Smooth muscle cell (in vitro differentiated cells): ENCODE data around the gene CACNB4. TPM values are rescaled to one million over a fixed set of nuclear protein-coding genes. Genes with fewer than 3 reads are reported as not detected.

Source experiments
- DNase-seq: peaks from one replicate; lab custom pipeline; 2025; ENCODE audit not compliant: unreplicated experiment; lab: John Stamatoyannopoulos, UW
- H2AFZ ChIP-seq: fragments of 200-600 bp; sonication (generic); 2 replicates; pipeline ENCODE4 v1.6.0; 2016; ENCODE audit warnings: antibody characterized with exemption, low read depth, mild to moderate bottlenecking
- H3F3A ChIP-seq: fragments of 200-600 bp; sonication (generic); 2 replicates; pipeline ENCODE4 v1.6.0; 2017; ENCODE audit warnings: antibody characterized with exemption, low read depth
- H3K27ac ChIP-seq: fragments of 200-600 bp; sonication (generic); 2 replicates; pipeline ENCODE4 v1.5.1; 2016; ENCODE audit warnings: low read depth, mild to moderate bottlenecking
- H3K27me3 ChIP-seq: fragments of 200-600 bp; sonication (generic); 2 replicates; pipeline ENCODE4 v1.6.1; 2016; ENCODE audit warnings: low read depth, mild to moderate bottlenecking
- H3K36me3 ChIP-seq: fragments of 200-600 bp; sonication (generic); 2 replicates; pipeline ENCODE4 v1.5.1; 2016; ENCODE audit warnings: low read depth
- H3K4me1 ChIP-seq: fragments of 200-600 bp; sonication (generic); 2 replicates; pipeline ENCODE4 v1.5.1; 2016; ENCODE audit warnings: low read depth
- H3K4me2 ChIP-seq: fragments of 200-600 bp; sonication (generic); 2 replicates; pipeline ENCODE4 v1.6.0; 2016; ENCODE audit warnings: mild to moderate bottlenecking
- H3K4me3 ChIP-seq: fragments of 200-600 bp; sonication (generic); 2 replicates; pipeline ENCODE4 v1.5.1; 2016; ENCODE audit warnings: mild to moderate bottlenecking
- H3K79me2 ChIP-seq: fragments of 200-600 bp; sonication (generic); 2 replicates; pipeline ENCODE4 v1.6.0; 2016; ENCODE audit warnings: low read depth, mild to moderate bottlenecking
- H3K9ac ChIP-seq: fragments of 200-600 bp; sonication (generic); 2 replicates; pipeline ENCODE4 v1.6.0; 2016; ENCODE audit warnings: low read depth
- H3K9me3 ChIP-seq: fragments of 200-600 bp; sonication (generic); replicated peaks from 2 replicates; pipeline ENCODE4 v1.5.1; 2016; ENCODE audit warnings: low read depth
- H4K20me1 ChIP-seq: fragments of 200-600 bp; sonication (generic); 2 replicates; pipeline ENCODE4 v1.6.0; 2016; ENCODE audit warnings: low read depth
- CTCF ChIP-seq: fragments of 200-600 bp; sonication (generic); IDR thresholded peaks from 2 replicates; pipeline ENCODE4 v1.5.1; 2017; ENCODE audit warnings: borderline replicate concordance, mild to moderate bottlenecking, antibody characterized with exemption; ENCODE audit not compliant: insufficient read depth, poor library complexity, severe bottlenecking
- WGBS: methylation state at CpG from one replicate; pipeline ENCODE4 v1.1.7; 2016; ENCODE audit warnings: low lambda C conversion rate; 5-methylcytosine and 5-hydroxymethylcytosine counted together
- polyA plus RNA-seq: library from polyadenylated mRNA; unstranded; fragments of >200 nt; fragmentation: Nextera tagmentation; extraction: Ambion mirVana; gene quantifications from 2 replicates; pipeline ENCODE4 v1.2.1, GENCODE V29; 2016
- total RNA-seq: library from RNA; depleted of rRNA; stranded (reverse); fragments of >200 nt; gene quantifications from 2 replicates; pipeline ENCODE4 v1.2.3, GENCODE V29; 2014

CACNB4 gene
- total and polyA plus RNA-seq, 2 experiments from 2014 or later, result 0.06 to 1.4 TPM

DNA sequence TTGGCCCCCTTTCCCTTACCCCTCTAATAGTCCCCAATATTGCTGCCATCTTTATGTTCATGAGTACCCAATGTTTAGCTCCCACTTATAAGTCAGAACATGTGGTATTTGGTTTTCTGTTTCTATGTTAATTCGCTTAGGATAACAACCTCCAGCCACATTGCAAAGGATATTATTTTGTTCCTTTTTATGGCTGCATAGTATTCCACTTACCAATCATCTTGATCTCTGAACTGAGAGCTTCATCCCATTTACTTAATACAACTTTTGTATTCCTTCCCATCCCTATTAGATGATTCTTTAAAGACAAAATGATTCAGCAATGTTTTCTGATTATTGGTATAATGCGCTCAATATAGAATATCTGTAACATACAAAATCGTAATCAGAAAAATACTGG is 307.3 kb downstream of the CACNB4 start:
- Histone ChIP-seq H3K27ac (no peak overlapping the region), H3K4me2 (no peak overlapping the region), H3K4me1 (no peaks in the 10 kb centered on the region), H3K27me3 (no peaks in the 10 kb centered on the region), H3K9ac (no peak overlapping the region), H2AFZ (no peak overlapping the region), H3F3A (no peaks in the 10 kb centered on the region), H3K4me3 (no peak overlapping the region), H4K20me1 (no peaks in the 10 kb centered on the region), H3K9me3 (no peaks in the 10 kb centered on the region), H3K36me3 (no peaks in the 10 kb centered on the region), H3K79me2 (no peaks in the 10 kb centered on the region)
- TF ChIP-seq CTCF, result no peak
- DNase-seq, result no peak
- WGBS, result 97% methylated on average over 3 of the region's 3 CpGs

- 100% methylated on average over 1 of the region's 1 CpG for WGBS
- Histone ChIP-seq H3K9ac (no peak overlapping the region), H3K27ac (no peak overlapping the region), H3K4me1 (no peaks in the 10 kb centered on the region), H3K27me3 (no peaks in the 10 kb centered on the region), H2AFZ (no peak overlapping the region), H3K9me3 (no peaks in the 10 kb centered on the region), H3K79me2 (no peaks in the 10 kb centered on the region), H3K4me2 (no peak overlapping the region), H4K20me1 (no peaks in the 10 kb centered on the region), H3K36me3 (no peaks in the 10 kb centered on the region), H3K4me3 (no peak overlapping the region), H3F3A (no peaks in the 10 kb centered on the region)
- no peak for TF ChIP-seq CTCF
- DNase-seq, result no peak
Observed at GRCh38 chr2:151790689-151791088, 308.2 kb downstream of the CACNB4 start.

DNA sequence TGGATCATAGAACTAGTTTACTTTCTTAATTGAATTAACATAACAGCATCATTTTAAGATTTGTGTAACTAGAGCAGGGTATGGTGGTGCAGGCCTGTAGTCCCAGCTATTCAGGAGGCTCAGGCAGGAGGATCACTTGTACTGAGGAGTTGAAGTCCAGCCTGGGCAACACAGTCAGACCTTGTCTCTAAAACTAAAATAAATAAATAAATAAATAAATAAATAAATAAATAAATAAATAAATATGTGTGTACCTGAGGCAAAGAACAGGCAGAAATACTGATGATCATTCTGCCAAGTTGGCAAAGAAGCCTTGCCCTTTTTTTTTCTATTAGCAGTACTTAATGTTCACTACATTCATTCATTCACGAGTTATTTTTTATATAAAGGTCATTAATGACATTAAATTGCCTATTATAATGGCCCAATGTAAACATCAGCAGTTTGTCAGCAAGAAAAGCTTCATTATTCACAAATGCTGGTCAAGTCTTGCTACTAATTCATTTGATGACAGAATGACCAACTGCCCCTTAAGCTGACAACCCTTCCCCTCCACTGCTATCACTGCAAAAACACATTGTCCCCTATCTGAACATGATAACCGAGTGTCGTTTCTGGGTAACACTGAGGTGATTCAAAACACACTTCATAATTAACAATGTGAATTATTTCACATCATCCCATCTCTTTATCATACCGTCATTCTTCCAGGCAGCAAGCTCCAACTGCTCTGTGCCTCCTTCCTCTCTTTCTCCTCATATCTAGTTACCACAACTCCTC is 309.6 kb downstream of the CACNB4 start:
- TF ChIP-seq CTCF, result no peak
- no peaks in the 10 kb centered on the region for H3K79me2 ChIP-seq
- H3K4me1 ChIP-seq, result no peaks in the 10 kb centered on the region
- H3K4me3 ChIP-seq, result no peak overlapping the region
- no peaks in the 10 kb centered on the region for H3K9me3 ChIP-seq
- H3K9ac ChIP-seq, result no peak overlapping the region
- H2AFZ ChIP-seq, result no peak overlapping the region
- no peak overlapping the region for H3K4me2 ChIP-seq
- no peaks in the 10 kb centered on the region for H3K36me3 ChIP-seq
- no peak for DNase-seq
- no peak overlapping the region for H3K27ac ChIP-seq
- H4K20me1 ChIP-seq, result no peaks in the 10 kb centered on the region
- 85% methylated on average over 4 of the region's 4 CpGs for WGBS
- H3K27me3 ChIP-seq, result no peaks in the 10 kb centered on the region
- H3F3A ChIP-seq, result no peaks in the 10 kb centered on the region

DNA sequence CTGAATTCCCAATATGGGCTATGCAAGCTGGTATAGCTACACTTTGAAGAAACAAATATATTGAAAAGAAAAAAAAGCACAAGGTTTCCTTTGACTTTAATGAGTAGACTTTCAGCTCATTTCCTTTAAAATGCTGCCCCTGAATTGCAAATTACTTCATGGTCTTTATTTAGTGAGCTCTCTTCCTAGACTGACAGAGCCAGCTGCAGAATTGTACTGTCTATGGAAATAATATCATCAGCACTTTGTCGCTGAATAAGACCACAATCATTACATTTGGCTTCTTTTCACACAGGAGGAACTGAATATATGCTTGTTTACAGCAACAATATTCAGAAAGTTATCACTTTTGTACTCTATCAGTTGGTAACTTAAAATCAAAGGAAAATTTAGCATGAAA is 312.4 kb downstream of the CACNB4 start:
- WGBS, result 100% methylated on average over 1 of the region's 1 CpG

More for the DNA sequence above, 312.4 kb downstream of the CACNB4 start:
- Histone ChIP-seq H3F3A (no peaks in the 10 kb centered on the region), H3K4me3 (no peak overlapping the region), H4K20me1 (no peaks in the 10 kb centered on the region), H3K36me3 (no peaks in the 10 kb centered on the region), H3K27me3 (no peaks in the 10 kb centered on the region), H3K9ac (no peak overlapping the region), H2AFZ (no peak overlapping the region), H3K9me3 (no peaks in the 10 kb centered on the region), H3K4me1 (no peaks in the 10 kb centered on the region), H3K79me2 (no peaks in the 10 kb centered on the region), H3K27ac (no peak overlapping the region), H3K4me2 (no peak overlapping the region)
- TF ChIP-seq CTCF, result no peak
- no peak for DNase-seq
